Neural cell (in vitro differentiated cells): ENCODE results near the gene BAAT. TPM values are rescaled to one million over a fixed set of nuclear protein-coding genes. Genes with fewer than 3 reads are reported as not detected.
"Not testable (repeated sequence)": the region's sequence is repeated elsewhere in the genome, so short reads cannot be mapped to it uniquely, and the experiment has no call there.

Experiments used
- H2AFZ ChIP-seq: fragments of 200-600, 300-800 bp; sonication (generic), shearing (Covaris generic); 2 replicates; pipeline ENCODE4 v1.6.0; 2014; ENCODE audit warnings: low read depth, mild to moderate bottlenecking, antibody characterized with exemption, low read length, moderate library complexity
- H3F3A ChIP-seq: fragments of 200-600 bp; shearing (Covaris generic); 2 replicates; pipeline ENCODE4 v1.6.1; 2016; ENCODE audit warnings: mild to moderate bottlenecking, moderate library complexity, mixed read lengths, antibody characterized with exemption, low read length; ENCODE audit not compliant: insufficient read depth, poor library complexity, severe bottlenecking
- H3K27ac ChIP-seq: fragments of 200-600, 300-800 bp; sonication (generic), shearing (Covaris generic); 2 replicates; pipeline ENCODE4 v1.5.1; 2014; ENCODE audit warnings: mild to moderate bottlenecking, low read length, moderate library complexity
- H3K27me3 ChIP-seq: fragments of 300-800, 200-600 bp; sonication (generic), shearing (Covaris generic); 2 replicates; pipeline ENCODE4 v1.6.0; 2014; ENCODE audit warnings: mild to moderate bottlenecking, low read depth, low read length, moderate library complexity; ENCODE audit not compliant: insufficient read depth
- H3K36me3 ChIP-seq: fragments of 300-800, 200-600 bp; sonication (generic), shearing (Covaris generic); 2 replicates; pipeline ENCODE4 v1.5.1; 2014; ENCODE audit warnings: mild to moderate bottlenecking, antibody characterized with exemption, low read length, moderate library complexity; ENCODE audit not compliant: insufficient read depth
- H3K4me2 ChIP-seq: fragments of 300-800, 200-600 bp; sonication (generic), shearing (Covaris generic); 2 replicates; pipeline ENCODE4 v1.6.0; 2014; ENCODE audit warnings: mild to moderate bottlenecking, low read length
- H3K4me3 ChIP-seq: fragments of 300-800, 200-600 bp; sonication (generic), shearing (Covaris generic); 2 replicates; pipeline ENCODE4 v1.5.1; 2014; ENCODE audit warnings: mild to moderate bottlenecking, low read length, moderate library complexity
- H3K79me2 ChIP-seq: fragments of 200-600 bp; shearing (Covaris generic); replicated peaks from 2 replicates; pipeline ENCODE4 v1.6.0; 2014; ENCODE audit warnings: mild to moderate bottlenecking, low read length, moderate library complexity; ENCODE audit not compliant: insufficient read depth
- H3K9ac ChIP-seq: fragments of 300-800, 200-600 bp; sonication (generic), shearing (Covaris generic); 2 replicates; pipeline ENCODE4 v1.6.1; 2016; ENCODE audit warnings: mild to moderate bottlenecking, low read length, mixed read lengths
- H3K9me2 ChIP-seq: fragments of 200-600 bp; shearing (Covaris generic); 2 replicates; pipeline ENCODE4 v1.6.1; 2016; ENCODE audit warnings: mild to moderate bottlenecking, low read length, mixed read lengths; ENCODE audit not compliant: insufficient read depth
- H3K9me3 ChIP-seq: fragments of 200-600, 300-800 bp; sonication (generic), shearing (Covaris generic); 2 replicates; pipeline ENCODE4 v1.6.1; 2016; ENCODE audit warnings: mild to moderate bottlenecking, mixed run types, low read length, moderate library complexity, mixed read lengths
- H4K20me1 ChIP-seq: fragments of 200-600 bp; shearing (Covaris generic); 2 replicates; pipeline ENCODE4 v1.6.1; 2016; ENCODE audit warnings: mild to moderate bottlenecking, mixed run types; ENCODE audit not compliant: insufficient read depth
- EP300 ChIP-seq: fragments of 450-650 bp; conservative IDR thresholded peaks from 2 replicates; pipeline ENCODE4 v1.6.1; 2014; ENCODE audit warnings: antibody characterized with exemption, mild to moderate bottlenecking, moderate library complexity; ENCODE audit not compliant: poor library complexity, severe bottlenecking
- EZH2 ChIP-seq: fragments of 200-600, 300-800 bp; shearing (Covaris generic), sonication (generic); IDR thresholded peaks from 2 replicates; pipeline ENCODE4 v1.6.1; 2014; ENCODE audit warnings: antibody characterized with exemption, low read length, borderline replicate concordance, mild to moderate bottlenecking; ENCODE audit not compliant: insufficient read depth, poor library complexity, severe bottlenecking
- MXI1 ChIP-seq: fragments of 450-650 bp; conservative IDR thresholded peaks from 2 replicates; pipeline ENCODE4 v1.6.1; 2014; ENCODE audit warnings: antibody characterized with exemption, mild to moderate bottlenecking; ENCODE audit not compliant: poor library complexity, severe bottlenecking
- POLR2AphosphoS5 ChIP-seq: IDR thresholded peaks from 2 replicates; pipeline ENCODE4 v1.6.1; 2012
- RAD21 ChIP-seq: fragments of 450-650 bp; conservative IDR thresholded peaks from 2 replicates; pipeline ENCODE4 v1.6.1; 2014; ENCODE audit warnings: antibody characterized with exemption, mild to moderate bottlenecking, moderate library complexity
- SMC3 ChIP-seq: fragments of 450-650 bp; conservative IDR thresholded peaks from 2 replicates; pipeline ENCODE4 v1.6.1; 2014; ENCODE audit warnings: antibody characterized with exemption, mild to moderate bottlenecking, moderate library complexity; ENCODE audit not compliant: poor library complexity
- TAF1 ChIP-seq: IDR thresholded peaks from 2 replicates; pipeline ENCODE4 v1.6.1; 2012; ENCODE audit warnings: low read depth
- polyA minus RNA-seq: library from RNA; depleted of rRNA, polyadenylated mRNA; stranded (reverse); fragments of >200 nt; gene quantifications from 2 replicates; pipeline ENCODE4 v1.2.3, GENCODE V29; 2014
- polyA plus RNA-seq: library from polyadenylated mRNA; depleted of rRNA; stranded (reverse); fragments of >200 nt; gene quantifications from 2 replicates; pipeline ENCODE4 v1.2.3, GENCODE V29; 2014
- TF ChIP-seq, protein P1 (sequence below): IDR thresholded peaks from 2 replicates; pipeline ENCODE4 v1.6.1; 2012; ENCODE audit warnings: borderline replicate concordance
- TF ChIP-seq, protein P2 (sequence below): fragments of 450-650 bp; IDR thresholded peaks from 2 replicates; pipeline ENCODE4 v1.5.1; 2014; ENCODE audit warnings: antibody characterized with exemption, mild to moderate bottlenecking, moderate library complexity; ENCODE audit not compliant: poor library complexity, severe bottlenecking

Gene BAAT
- polyA plus RNA-seq = 0.44 and 0.61 TPM in 2 replicates
- 0.35 and 0.73 TPM in 2 replicates for polyA minus RNA-seq

GRCh38 chr9:101384873-101385536 lies at the start of gene BAAT:
Gene BAAT (minus strand): TSS chr9:101385006. CDS start chr9:101371404, 13,602 bp downstream.
- not testable (repeated sequence) for H2AFZ ChIP-seq, H3K9me2 ChIP-seq, H4K20me1 ChIP-seq, H3F3A ChIP-seq, H3K4me3 ChIP-seq, H3K79me2 ChIP-seq, H3K9ac ChIP-seq, H3K4me2 ChIP-seq, H3K27ac ChIP-seq, H3K9me3 ChIP-seq, H3K27me3 ChIP-seq, H3K36me3 ChIP-seq

DNA sequence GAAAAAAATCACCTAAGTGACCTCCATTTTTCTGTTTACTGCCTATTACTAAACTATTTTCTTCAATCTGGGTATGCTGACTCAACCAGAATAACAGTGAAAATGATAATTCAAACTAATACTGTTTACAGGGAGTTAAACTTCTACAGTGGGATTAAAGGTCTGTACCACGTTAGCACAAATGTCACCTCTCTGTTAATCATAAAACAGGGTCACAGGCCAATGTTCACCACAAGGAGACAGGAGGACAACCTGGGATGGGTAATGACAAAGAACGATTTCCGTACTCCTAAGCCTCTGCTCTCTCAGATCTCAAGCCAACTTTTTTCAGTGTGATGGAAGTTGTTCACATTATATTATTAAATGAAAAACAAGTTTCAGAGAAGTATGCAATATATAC lies 48.4 kb upstream of the BAAT start:
- Histone ChIP-seq H2AFZ (no peak overlapping the region), H3F3A (no peaks in the 10 kb centered on the region), H3K4me2 (no peak overlapping the region), H3K27ac (no peak overlapping the region), H3K79me2 (no peaks in the 10 kb centered on the region), H3K9me3 (no peaks in the 10 kb centered on the region), H4K20me1 (no peaks in the 10 kb centered on the region), H3K9ac (no peak overlapping the region), H3K9me2 (no peaks in the 10 kb centered on the region), H3K27me3 (no peaks in the 10 kb centered on the region), H3K36me3 (no peaks in the 10 kb centered on the region), H3K4me3 (no peak overlapping the region)
- no peak for TF ChIP-seq EP300
- TF ChIP-seq, protein P1, sequence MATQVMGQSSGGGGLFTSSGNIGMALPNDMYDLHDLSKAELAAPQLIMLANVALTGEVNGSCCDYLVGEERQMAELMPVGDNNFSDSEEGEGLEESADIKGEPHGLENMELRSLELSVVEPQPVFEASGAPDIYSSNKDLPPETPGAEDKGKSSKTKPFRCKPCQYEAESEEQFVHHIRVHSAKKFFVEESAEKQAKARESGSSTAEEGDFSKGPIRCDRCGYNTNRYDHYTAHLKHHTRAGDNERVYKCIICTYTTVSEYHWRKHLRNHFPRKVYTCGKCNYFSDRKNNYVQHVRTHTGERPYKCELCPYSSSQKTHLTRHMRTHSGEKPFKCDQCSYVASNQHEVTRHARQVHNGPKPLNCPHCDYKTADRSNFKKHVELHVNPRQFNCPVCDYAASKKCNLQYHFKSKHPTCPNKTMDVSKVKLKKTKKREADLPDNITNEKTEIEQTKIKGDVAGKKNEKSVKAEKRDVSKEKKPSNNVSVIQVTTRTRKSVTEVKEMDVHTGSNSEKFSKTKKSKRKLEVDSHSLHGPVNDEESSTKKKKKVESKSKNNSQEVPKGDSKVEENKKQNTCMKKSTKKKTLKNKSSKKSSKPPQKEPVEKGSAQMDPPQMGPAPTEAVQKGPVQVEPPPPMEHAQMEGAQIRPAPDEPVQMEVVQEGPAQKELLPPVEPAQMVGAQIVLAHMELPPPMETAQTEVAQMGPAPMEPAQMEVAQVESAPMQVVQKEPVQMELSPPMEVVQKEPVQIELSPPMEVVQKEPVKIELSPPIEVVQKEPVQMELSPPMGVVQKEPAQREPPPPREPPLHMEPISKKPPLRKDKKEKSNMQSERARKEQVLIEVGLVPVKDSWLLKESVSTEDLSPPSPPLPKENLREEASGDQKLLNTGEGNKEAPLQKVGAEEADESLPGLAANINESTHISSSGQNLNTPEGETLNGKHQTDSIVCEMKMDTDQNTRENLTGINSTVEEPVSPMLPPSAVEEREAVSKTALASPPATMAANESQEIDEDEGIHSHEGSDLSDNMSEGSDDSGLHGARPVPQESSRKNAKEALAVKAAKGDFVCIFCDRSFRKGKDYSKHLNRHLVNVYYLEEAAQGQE = no peak
- TF ChIP-seq EZH2 = no peak
- no peak for TF ChIP-seq SMC3
- TF ChIP-seq MXI1 = no peak
- TF ChIP-seq, protein P2, sequence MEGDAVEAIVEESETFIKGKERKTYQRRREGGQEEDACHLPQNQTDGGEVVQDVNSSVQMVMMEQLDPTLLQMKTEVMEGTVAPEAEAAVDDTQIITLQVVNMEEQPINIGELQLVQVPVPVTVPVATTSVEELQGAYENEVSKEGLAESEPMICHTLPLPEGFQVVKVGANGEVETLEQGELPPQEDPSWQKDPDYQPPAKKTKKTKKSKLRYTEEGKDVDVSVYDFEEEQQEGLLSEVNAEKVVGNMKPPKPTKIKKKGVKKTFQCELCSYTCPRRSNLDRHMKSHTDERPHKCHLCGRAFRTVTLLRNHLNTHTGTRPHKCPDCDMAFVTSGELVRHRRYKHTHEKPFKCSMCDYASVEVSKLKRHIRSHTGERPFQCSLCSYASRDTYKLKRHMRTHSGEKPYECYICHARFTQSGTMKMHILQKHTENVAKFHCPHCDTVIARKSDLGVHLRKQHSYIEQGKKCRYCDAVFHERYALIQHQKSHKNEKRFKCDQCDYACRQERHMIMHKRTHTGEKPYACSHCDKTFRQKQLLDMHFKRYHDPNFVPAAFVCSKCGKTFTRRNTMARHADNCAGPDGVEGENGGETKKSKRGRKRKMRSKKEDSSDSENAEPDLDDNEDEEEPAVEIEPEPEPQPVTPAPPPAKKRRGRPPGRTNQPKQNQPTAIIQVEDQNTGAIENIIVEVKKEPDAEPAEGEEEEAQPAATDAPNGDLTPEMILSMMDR = no peak
- TF ChIP-seq TAF1 = no peak
- no peak for TF ChIP-seq RAD21
- TF ChIP-seq POLR2AphosphoS5 = no peak

DNA sequence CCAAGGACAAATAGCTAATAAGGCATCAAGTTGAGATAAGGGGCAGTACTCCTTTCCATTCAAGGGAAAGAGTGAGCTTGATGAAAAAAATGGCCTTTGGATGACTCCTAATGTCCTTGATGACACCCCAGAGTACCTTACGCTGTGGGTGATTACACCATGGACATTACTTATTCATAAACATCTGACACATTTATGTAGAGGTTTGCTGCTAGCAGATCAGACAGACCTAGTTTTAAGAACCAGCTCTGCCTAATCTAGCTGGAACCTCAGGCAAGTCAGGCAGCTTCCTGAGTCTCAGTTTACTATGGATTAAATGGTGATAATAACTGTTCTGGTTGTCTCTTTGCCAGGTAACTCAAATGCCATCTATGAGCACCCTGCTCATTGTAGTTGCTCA lies 47.9 kb upstream of the BAAT start:
- no peak for TF ChIP-seq EZH2
- no peak for TF ChIP-seq POLR2AphosphoS5
- TF ChIP-seq RAD21 = no peak
- TF ChIP-seq EP300 = no peak
- TF ChIP-seq MXI1 = no peak
- TF ChIP-seq, protein P1 = no peak
- TF ChIP-seq, protein P2 = no peak
- no peak for TF ChIP-seq SMC3
- TF ChIP-seq TAF1 = no peak
- H4K20me1 ChIP-seq = no peaks in the 10 kb centered on the region
- H3F3A ChIP-seq = no peaks in the 10 kb centered on the region
- H3K4me2 ChIP-seq = no peak overlapping the region
- H3K27me3 ChIP-seq = no peaks in the 10 kb centered on the region
- no peak overlapping the region for H3K4me3 ChIP-seq
- H3K36me3 ChIP-seq = no peaks in the 10 kb centered on the region
- no peak overlapping the region for H3K9ac ChIP-seq
- H3K27ac ChIP-seq = no peak overlapping the region
- H3K9me3 ChIP-seq = no peaks in the 10 kb centered on the region
- H3K79me2 ChIP-seq = no peaks in the 10 kb centered on the region
- H2AFZ ChIP-seq = no peak overlapping the region
- no peaks in the 10 kb centered on the region for H3K9me2 ChIP-seq
